Calu3 (cell line): ENCODE data around the gene SLC12A7. TPM values are rescaled to one million over a fixed set of nuclear protein-coding genes. Genes with fewer than 3 reads are reported as not detected.
A peak's percentile ranks its signal among the peaks of the same experiment; 100 is the strongest.

Source experiments
- BruUV-seq: library from RNA; stranded (reverse); fragments of 400-500 nt; replicated peaks from 2 replicates; lab custom pipeline; 2021; lab: Mats Ljungman, UMichigan
- CTCF ChIA-PET: fragments of 300-600 bp; sonication (Branson Sonifier 250); formaldehyde crosslinking; loops from one replicate; lab custom pipeline; 2022; ENCODE audit warnings: antibody characterized with exemption; lab: Charles Lee
- DNase-seq: peaks from one replicate; pipeline ENCODE4 v3.0.0; 2022
- H3K27ac Mint-ChIP-seq: one replicate; pipeline ENCODE4 v1.8.0; 2022; ENCODE audit warnings: mixed read lengths; ENCODE audit not compliant: unreplicated experiment
- H3K27me3 Mint-ChIP-seq: one replicate; pipeline ENCODE4 v1.8.0; 2022; ENCODE audit warnings: mixed read lengths; ENCODE audit not compliant: unreplicated experiment
- H3K36me3 Mint-ChIP-seq: one replicate; pipeline ENCODE4 v1.8.0; 2022; ENCODE audit warnings: mild to moderate bottlenecking, moderate library complexity, mixed read lengths; ENCODE audit not compliant: insufficient read depth, unreplicated experiment
- H3K4me1 Mint-ChIP-seq: one replicate; pipeline ENCODE4 v1.8.0; 2022; ENCODE audit warnings: mild to moderate bottlenecking, low read depth, mixed read lengths; ENCODE audit not compliant: unreplicated experiment
- H3K4me3 Mint-ChIP-seq: one replicate; pipeline ENCODE4 v1.8.0; 2022; ENCODE audit warnings: mild to moderate bottlenecking, low read depth, moderate library complexity, mixed read lengths; ENCODE audit not compliant: unreplicated experiment
- H3K9me3 Mint-ChIP-seq: one replicate; pipeline ENCODE4 v1.8.0; 2022; ENCODE audit warnings: low read depth, mixed read lengths; ENCODE audit not compliant: unreplicated experiment
- CTCF ChIP-seq: fragments of 200-600 bp; IDR thresholded peaks from one replicate; pipeline ENCODE4 v1.8.0; 2022; ENCODE audit warnings: antibody characterized with exemption; ENCODE audit not compliant: unreplicated experiment
- intact Hi-C: fragments of 100-400 bp; cut with micrococcal nuclease; formaldehyde crosslinking; loops from one replicate; pipeline ENCODE4 v1.10.0; 2022; ENCODE audit not compliant: unreplicated experiment
- total RNA-seq: library from RNA; stranded (reverse); gene quantifications from 2 replicates; pipeline ENCODE4 v1.2.3, GENCODE V29; 2022

Gene SLC12A7
- total RNA-seq, 1 experiment from 2014 or later: 82.3 TPM

GRCh38 chr5:1008451-1009358 is 103.2 kb downstream of the SLC12A7 start, which contains the start of gene NKD2:
Gene NKD2, plus strand, starts transcription at chr5:1008802. Its CDS starts 256 bp downstream, at chr5:1009058.
- peak; percentile 74 for TF ChIP-seq CTCF
- Mint-ChIP-seq H3K4me1 (peaks cover 19% of the 10 kb centered on the region), H3K9me3 (no peaks in the 10 kb centered on the region), H3K36me3 (peaks cover 12% of the 10 kb centered on the region), H3K27ac (peak within 1 kb of the TSS; percentile 30), H3K4me3 (peak within 1 kb of the TSS; percentile 38), H3K27me3 (peaks cover 85% of the 10 kb centered on the region)
- CTCF ChIA-PET: no interaction called here
- intact Hi-C loops: loop anchor here (10.0 kb wide), 1 partner anchor 64 kb away; no protein-coding TSS in a partner anchor
- BruUV-seq: no TSS peak
- DNase-seq: peak; percentile 54

GRCh38 chr5:1007681-1008450 is 104.0 kb downstream of the SLC12A7 start:
- Mint-ChIP-seq H3K27me3 (peaks cover 87% of the 10 kb centered on the region), H3K36me3 (peaks cover 20% of the 10 kb centered on the region), H3K4me1 (peaks cover 28% of the 10 kb centered on the region), H3K9me3 (no peaks in the 10 kb centered on the region), H3K4me3 (peak overlapping the region; percentile 38), H3K27ac (peak overlapping the region; percentile 30)
- intact Hi-C loops: loop anchor here (10.0 kb wide), 1 partner anchor 63 kb away; no protein-coding TSS in a partner anchor
- no peak for DNase-seq
- CTCF ChIA-PET: no interaction called here
- no TSS peak for BruUV-seq
- no peak for TF ChIP-seq CTCF

- Mint-ChIP-seq H3K4me1 (peaks cover 28% of the 10 kb centered on the region), H3K4me3 (peak overlapping the region; percentile 38), H3K9me3 (no peaks in the 10 kb centered on the region), H3K36me3 (peaks cover 20% of the 10 kb centered on the region), H3K27me3 (peaks cover 87% of the 10 kb centered on the region), H3K27ac (peak overlapping the region; percentile 30)
- no peak for TF ChIP-seq CTCF
- DNase-seq: no peak
- CTCF ChIA-PET: no interaction called here
- no TSS peak for BruUV-seq
- intact Hi-C loops: loop anchor here (10.0 kb wide), 1 partner anchor 62 kb away; no protein-coding TSS in a partner anchor
Measured at GRCh38 chr5:1007221-1007680, 104.6 kb downstream of the SLC12A7 start.

GRCh38 chr5:1006656-1007071 is 105.2 kb downstream of the SLC12A7 start:
- DNase-seq: no peak
- intact Hi-C loops: loop anchor here (10.0 kb wide), 1 partner anchor 62 kb away; no protein-coding TSS in a partner anchor
- TF ChIP-seq CTCF: no peak
- Mint-ChIP-seq H3K4me1 (peaks cover 28% of the 10 kb centered on the region), H3K36me3 (peaks cover 20% of the 10 kb centered on the region), H3K4me3 (no peak overlapping the region), H3K9me3 (no peaks in the 10 kb centered on the region), H3K27ac (no peak overlapping the region), H3K27me3 (peaks cover 87% of the 10 kb centered on the region)
- CTCF ChIA-PET: interaction anchor here (1.0 kb wide), 1 partner anchor 72 kb away, joined by 3 read pairs; no protein-coding TSS in a partner anchor
- BruUV-seq: no TSS peak
